CD4-positive, alpha-beta T cell treated with Interleukin-6 at 100 ng/mL for 8 hours (primary cell): Measurements from ENCODE around the gene GPR150.
A peak's percentile ranks its signal among the peaks of the same experiment; 100 is the strongest.

Experiments
- DNase-seq: peaks from one replicate; pipeline ENCODE4 v3.0.0-alpha.2; 2020; ENCODE audit warnings: mixed read lengths, low spot score

Gene GPR150

DNA sequence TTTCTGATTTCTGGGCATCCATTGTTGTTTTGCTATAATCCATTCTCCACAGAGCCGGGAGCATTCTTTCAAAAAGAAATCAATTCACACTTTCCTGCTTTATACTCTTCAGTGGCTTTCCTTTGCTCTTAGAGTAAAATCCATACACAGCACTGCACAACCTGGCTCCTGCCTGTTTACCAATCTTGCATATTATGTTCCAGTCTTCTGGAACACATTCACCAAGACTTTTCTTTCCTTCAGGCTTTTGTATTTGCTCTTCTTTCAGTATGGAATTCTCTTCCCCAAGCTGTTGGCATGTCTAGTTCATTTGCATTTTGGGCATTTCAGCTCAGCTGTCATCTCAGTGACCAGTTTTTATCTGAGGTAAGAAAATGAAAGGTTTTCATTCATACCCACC lies 33.0 kb downstream of the GPR150 start:
- no peak for DNase-seq

DNA sequence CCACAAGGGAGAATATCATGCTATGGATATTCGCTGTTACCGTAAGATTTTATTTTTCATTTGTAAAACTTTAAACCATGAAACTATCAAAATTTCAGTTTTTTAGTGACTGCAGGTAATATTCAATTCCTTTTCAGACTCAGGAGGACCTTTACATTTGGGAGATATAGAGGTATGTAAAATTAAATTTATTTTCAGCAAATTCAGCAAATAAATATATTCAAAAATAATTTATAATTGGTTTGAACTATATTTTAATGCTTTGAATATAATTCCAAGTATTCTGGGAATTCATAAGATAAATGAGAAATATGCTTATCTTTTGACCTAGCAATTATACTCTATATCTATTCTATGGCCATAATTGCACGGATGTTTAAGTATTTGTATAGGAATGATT lies 34.3 kb downstream of the GPR150 start:
- no peak for DNase-seq

DNA sequence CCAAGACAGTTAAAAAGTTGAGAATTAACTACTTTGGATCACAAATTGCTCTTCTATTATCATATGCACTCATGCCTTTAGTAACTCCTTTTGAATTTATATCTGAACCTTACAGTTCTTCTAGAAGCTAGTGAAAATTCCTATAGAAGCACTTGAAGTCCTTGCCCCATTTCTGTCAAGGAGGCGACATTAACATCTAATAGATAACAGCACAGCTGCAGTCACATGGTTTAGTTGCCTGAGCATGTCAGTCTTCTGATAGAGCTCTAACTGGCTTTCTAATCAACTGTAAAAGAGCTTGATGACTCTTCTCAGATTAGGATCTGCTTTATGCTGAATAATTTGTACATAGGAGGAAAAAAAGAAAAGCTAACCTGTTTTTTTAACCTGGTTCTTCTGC lies 35.7 kb downstream of the GPR150 start:
- no peak for DNase-seq

DNA sequence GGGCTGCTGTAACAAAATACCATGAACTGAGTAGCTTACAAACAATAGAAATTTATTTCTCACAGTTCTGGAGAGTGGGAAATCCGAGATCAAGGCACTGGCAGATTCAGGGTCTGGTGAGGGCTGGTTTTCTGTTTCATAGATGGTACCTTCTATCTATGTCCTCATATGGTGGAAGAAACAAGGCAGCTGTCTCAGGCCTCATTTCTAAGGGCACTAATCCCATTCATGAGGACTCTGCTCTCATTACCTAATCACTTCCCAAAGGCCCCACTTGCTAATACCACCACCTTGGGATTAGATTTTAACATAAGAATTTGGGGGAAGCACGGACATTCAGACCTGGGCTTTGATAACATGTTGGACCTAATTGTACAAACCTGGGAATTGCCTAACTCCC lies 40.2 kb downstream of the GPR150 start:
- DNase-seq: no peak

DNA sequence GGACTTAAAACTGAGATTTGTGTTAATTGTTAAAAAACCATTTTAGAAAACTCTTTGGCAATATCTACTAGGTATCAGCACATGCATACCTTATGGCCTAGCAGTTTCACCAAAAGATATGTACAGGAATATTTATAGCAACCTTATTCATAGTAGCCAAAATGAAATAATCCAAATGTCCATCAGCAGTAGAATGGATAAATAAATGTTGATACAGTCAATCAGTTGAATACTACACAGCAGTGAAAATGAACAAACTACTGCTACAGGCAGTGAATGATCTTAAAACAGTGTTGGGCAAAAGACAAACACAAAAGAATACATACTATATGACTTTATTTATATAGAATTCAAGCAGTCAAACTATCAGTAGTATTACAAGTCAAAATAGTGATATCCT lies 43.1 kb downstream of the GPR150 start:
- no peak for DNase-seq

DNA sequence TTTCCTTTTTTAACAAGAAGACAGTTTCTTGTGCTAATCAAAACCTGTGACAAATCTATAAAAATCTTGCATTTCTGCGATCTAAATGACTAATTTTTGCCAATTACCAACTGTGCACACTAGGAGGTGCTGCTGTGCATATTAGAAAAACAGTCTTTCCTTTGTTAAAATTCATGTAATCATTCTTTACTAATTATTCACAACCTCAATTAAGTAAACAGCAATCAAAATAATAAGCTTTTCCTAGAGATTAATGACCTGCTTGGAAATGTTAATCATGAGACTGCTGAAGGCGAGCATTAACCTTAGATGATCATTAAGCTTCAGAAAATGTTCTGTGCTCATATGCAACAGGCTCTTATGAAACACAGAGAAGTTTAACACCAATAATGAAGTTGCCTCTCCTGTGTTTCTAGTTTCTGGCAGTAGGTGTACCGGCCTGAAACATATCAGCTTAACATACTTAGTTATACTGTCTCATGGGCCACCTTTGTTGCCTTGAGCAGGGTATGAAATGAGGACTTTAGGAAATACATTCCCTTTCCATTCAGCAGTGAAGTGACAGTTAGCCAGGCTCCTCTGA lies 44.4 kb downstream of the GPR150 start:
- DNase-seq: peak; percentile 17

DNA sequence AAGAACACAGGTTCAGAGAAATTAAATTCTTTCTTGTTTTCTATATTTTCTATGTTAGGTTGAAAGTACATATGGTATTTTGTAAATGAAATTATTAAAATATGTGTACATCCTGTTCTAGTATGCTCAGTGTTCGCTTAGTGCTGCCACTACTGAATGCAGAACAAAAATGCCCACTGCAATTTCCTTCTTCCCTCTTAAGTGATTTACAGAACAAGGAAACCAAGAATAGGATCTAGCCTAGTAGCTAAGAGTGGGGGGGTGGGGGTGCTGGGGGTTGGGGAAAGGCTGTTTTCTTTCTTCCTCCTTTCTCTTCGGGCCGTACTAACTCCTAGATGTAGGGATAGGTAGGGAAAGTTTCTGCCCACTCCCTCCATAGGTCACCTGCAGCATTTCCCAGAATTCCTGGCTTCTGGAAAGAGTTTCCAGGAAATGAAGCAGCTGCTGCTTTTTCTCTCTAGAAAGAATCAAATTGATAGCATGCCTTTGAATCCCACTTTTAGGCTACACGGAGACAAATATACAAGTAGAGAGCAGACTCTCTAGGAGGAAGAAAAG lies 47.3 kb downstream of the GPR150 start:
- no peak for DNase-seq

DNA sequence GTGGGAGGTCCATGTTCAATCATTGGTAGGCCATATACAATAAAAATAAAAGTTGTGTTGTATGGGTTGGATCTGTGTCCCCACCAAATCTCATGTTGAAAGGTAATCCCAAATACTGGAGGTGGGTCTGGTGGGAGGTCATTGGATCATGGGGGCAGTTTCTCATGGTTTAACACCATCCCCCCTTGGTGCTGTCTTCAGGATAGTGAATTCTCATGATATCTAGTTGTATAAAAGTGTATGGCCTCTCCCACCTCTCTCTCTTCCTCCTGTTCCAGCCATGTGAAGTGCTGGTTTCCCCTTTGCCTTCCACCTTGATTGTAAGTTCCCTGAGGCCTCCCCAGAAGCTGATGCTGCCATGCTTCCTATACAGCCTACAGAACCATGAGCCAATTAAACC lies 47.8 kb downstream of the GPR150 start:
- DNase-seq: no peak

DNA sequence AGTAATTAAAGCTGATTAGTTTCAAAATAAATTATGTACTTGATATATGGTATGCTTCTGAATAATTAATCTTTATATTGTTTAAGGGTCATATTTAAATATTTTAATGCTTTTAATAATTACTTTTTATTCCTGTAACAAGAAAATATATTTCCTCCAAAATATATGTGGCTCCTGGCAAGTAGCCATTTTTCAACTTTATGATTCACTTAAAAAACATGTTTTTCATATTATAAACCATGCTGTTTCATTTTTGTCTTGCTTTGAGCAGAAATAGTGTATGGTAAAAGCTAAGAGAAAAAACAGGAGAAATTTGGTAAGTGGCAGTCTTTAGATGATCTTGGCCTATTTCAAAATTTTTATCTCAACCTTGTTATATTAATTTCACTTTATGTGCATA lies 48.3 kb downstream of the GPR150 start:
- DNase-seq: no peak

DNA sequence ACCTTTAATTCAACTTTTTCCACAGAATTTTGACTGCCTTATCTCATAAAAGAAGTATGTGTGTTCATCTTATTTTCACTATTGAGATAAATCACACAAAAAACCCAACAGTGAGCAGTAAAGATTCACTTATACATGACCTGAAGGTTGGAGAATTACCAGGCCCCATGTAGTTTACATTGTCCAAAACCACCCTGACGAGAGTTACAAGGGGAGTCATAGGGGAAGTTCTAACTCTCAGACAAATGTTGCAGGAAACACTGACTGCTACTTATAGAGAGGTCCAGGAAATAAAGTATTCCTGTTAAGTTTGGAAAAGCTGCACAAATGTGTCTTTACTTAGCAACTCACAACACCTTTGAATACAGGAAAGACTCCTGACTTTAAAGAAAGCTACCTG lies 48.8 kb downstream of the GPR150 start:
- DNase-seq: no peak

DNA sequence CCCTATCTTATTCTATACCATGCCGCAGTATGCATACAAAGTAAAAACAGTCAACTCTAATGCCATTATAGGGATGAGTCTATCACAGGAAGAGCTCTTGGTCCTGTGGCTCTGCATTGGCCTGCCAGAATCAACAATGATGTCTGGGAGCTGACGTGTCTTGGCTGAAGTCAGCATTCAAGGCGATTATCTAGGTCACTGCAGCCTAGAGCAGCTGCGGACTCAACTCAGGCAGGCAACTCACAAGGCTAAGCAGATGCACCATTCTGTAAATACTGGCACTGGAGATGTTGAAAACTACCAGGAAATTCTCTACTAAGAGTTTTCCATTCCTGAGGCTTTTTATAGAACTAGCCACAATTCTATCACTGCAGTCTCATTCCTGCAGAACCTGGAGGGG lies 49.7 kb downstream of the GPR150 start:
- no peak for DNase-seq

DNA sequence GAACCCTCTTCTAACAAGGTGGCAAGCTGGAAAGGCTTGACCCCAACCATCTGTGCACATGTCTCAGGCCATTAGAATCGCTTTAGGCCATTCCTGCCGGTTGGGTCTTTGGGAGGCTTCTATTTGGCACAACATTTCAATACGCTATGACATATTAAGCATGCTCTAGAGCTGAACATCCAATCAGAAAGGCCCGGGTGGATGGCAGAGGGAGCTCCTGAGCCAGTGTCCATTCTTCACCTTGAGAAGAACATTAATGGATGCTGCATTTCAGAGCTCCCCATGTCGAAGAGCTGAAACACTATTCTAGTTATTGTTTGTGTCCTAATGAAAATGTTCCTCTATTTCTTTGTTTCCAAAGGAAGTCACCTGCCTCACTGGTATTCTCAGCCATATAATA lies 50.1 kb downstream of the GPR150 start:
- DNase-seq: no peak

DNA sequence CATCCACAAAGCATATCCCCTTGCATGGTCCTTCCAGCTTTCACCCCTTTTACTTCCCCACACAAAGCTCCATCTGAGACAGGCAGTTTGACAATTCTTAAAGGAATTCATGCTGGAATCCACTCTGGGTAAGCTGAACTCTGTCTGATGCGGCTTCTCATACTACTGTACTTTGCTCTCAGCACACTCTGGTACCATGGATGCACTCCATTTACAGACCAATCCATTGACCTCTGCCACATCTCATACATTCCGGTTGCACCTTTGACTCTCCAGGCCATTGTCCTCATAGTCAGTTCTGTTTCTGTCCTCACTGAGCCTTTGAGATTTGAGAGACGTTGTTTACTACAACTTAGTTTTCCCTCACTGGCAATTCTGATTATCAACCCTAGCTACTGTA lies 50.7 kb downstream of the GPR150 start:
- DNase-seq: no peak
